HAP-1 (cell line): Measurements from ENCODE around the gene SLC15A4.
"Not testable (repeated sequence)": the region's sequence is repeated elsewhere in the genome, so short reads cannot be mapped to it uniquely, and the experiment has no call there.

Experiments used
- DNase-seq, 2 experiments: peaks; one replicate each; pipeline ENCODE4 v3.0.0-alpha.2; 2016 to 2020; ENCODE audit warnings: low spot score in 2 of 2
- H3K27me3 ChIP-seq: fragments of 250-450 bp; sonication (Bioruptor Pico); 2 replicates; pipeline ENCODE4 v1.5.1; 2020; ENCODE audit warnings: low read depth, mild to moderate bottlenecking, moderate library complexity
- H3K36me3 ChIP-seq: fragments of 250-450 bp; sonication (Bioruptor Pico); replicated peaks from 2 replicates; pipeline ENCODE4 v1.5.1; 2020; ENCODE audit warnings: mild to moderate bottlenecking
- H3K4me1 ChIP-seq: fragments of 250-450 bp; sonication (Bioruptor Pico); 2 replicates; pipeline ENCODE4 v1.5.1; 2020; ENCODE audit warnings: mild to moderate bottlenecking
- H3K4me3 ChIP-seq: fragments of 250-450 bp; sonication (Bioruptor Pico); 2 replicates; pipeline ENCODE4 v1.5.1; 2020; ENCODE audit warnings: mild to moderate bottlenecking, moderate library complexity
- H3K9me3 ChIP-seq: fragments of 250-450 bp; sonication (Bioruptor Pico); 2 replicates; pipeline ENCODE4 v1.5.1; 2020; ENCODE audit warnings: mild to moderate bottlenecking, moderate library complexity
- in situ Hi-C: fragments of 300-500 bp; cut with MboI; formaldehyde crosslinking; loops from 3 replicates; pipeline ENCODE4 v1.14.3; 2020; ENCODE audit warnings: low sequenced_read_pairs, inconsistent platforms, mixed read lengths

The SLC15A4 gene

GRCh38 chr12:128814411-128815261 lies 9.1 kb downstream of the SLC15A4 start:
- Histone ChIP-seq H3K4me3 (no peak overlapping the region), H3K4me1 (peaks cover 9% of the 10 kb centered on the region), H3K36me3 (peaks cover 30% of the 10 kb centered on the region), H3K9me3 (no peaks in the 10 kb centered on the region), H3K27me3 (no peaks in the 10 kb centered on the region)
- DNase-seq, result no peak
- in situ Hi-C loops, result no loop called here

DNA sequence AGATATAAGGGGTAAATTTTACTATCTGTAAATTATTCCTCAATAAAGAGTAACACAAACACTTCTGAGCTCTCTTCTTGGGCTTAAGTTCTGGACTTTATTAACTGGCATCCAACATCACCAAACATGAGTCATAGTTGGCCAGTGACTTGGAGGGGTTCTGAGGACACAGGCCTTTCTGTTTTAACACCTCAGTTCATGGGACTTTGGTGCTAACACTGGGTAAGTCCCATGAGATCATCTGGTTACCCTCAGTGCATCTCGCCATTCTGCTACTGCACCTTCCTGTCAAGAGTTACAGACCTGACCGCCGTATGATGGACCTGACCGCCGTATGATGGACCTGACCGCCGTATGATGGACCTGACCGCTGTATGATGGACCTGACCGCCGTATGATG lies 9.9 kb downstream of the SLC15A4 start:
- peaks cover 31% of the 10 kb centered on the region for H3K36me3 ChIP-seq
- in situ Hi-C loops, result no loop called here
- no peak overlapping the region for H3K4me3 ChIP-seq
- H3K27me3 ChIP-seq, result no peaks in the 10 kb centered on the region
- peaks cover 9% of the 10 kb centered on the region for H3K4me1 ChIP-seq
- no peak for DNase-seq
- no peaks in the 10 kb centered on the region for H3K9me3 ChIP-seq

DNA sequence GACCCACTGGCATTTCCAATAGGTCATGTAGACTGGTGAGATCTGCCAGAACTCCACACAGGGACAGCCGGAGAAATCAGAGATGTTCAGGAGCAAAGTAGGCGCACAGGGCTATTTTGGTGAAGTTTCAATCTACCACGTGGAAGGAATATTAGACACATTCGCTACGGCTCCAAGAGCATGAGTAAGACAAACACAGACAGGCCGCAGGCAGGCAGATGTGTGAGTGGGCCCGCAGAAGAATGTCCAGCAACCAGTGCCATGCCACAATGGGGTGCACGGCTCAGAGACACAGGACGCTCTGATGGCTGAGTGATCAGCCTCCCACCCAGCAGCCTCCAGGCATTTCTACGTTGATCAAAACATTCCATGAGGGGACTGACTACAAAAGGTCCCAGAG lies 10.4 kb downstream of the SLC15A4 start:
- Histone ChIP-seq H3K36me3 (peaks cover 36% of the 10 kb centered on the region), H3K9me3 (no peaks in the 10 kb centered on the region), H3K27me3 (no peaks in the 10 kb centered on the region), H3K4me1 (peaks cover 9% of the 10 kb centered on the region), H3K4me3 (no peak overlapping the region)
- in situ Hi-C loops, result no loop called here
- no peak for DNase-seq

GRCh38 chr12:128811806-128812205 lies 12.0 kb downstream of the SLC15A4 start:
- Histone ChIP-seq H3K9me3 (no peaks in the 10 kb centered on the region), H3K4me3 (no peak overlapping the region), H3K4me1 (peaks cover 9% of the 10 kb centered on the region), H3K36me3 (peaks cover 48% of the 10 kb centered on the region), H3K27me3 (no peaks in the 10 kb centered on the region)
- in situ Hi-C loops, result no loop called here
- peak; percentile 46 to 47 for DNase-seq

GRCh38 chr12:128810182-128811127 lies 13.3 kb downstream of the SLC15A4 start:
- Histone ChIP-seq H3K36me3 (peaks cover 52% of the 10 kb centered on the region), H3K4me1 (peaks cover 9% of the 10 kb centered on the region), H3K27me3 (no peaks in the 10 kb centered on the region), H3K4me3 (no peak overlapping the region), H3K9me3 (no peaks in the 10 kb centered on the region)
- no peak for DNase-seq
- in situ Hi-C loops, result no loop called here

DNA sequence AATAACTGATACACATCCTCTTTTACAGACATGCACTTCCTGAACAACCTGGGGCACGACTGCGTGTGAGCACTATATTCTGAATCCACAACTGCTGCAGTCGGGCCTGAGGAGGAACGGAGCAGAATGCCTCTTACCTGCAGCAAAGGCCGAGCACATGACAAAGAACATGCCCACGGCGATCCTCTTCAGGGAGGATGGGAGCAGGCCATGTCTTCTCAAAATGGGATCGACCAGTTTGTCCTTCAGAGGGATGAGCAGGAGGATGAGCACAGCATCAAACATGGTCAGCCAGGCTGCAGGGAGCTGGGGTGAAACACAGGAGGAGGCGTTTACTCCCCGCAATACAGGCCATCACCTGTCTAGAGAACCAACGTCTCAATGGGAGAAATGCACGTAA lies 15.1 kb downstream of the SLC15A4 start:
- Histone ChIP-seq H3K9me3 (no peaks in the 10 kb centered on the region), H3K4me3 (no peak overlapping the region), H3K36me3 (peaks cover 48% of the 10 kb centered on the region), H3K4me1 (peaks cover 9% of the 10 kb centered on the region), H3K27me3 (no peaks in the 10 kb centered on the region)
- no peak for DNase-seq
- in situ Hi-C loops, result no loop called here

GRCh38 chr12:128807161-128807724 lies 16.5 kb downstream of the SLC15A4 start:
- Histone ChIP-seq H3K9me3 (no peaks in the 10 kb centered on the region), H3K4me1 (peaks cover 9% of the 10 kb centered on the region), H3K36me3 (peaks cover 42% of the 10 kb centered on the region), H3K4me3 (no peak overlapping the region), H3K27me3 (no peaks in the 10 kb centered on the region)
- in situ Hi-C loops, result no loop called here
- no peak for DNase-seq

- peaks cover 4% of the 10 kb centered on the region for H3K4me1 ChIP-seq
- in situ Hi-C loops, result no loop called here
- H3K27me3 ChIP-seq, result no peaks in the 10 kb centered on the region
- H3K36me3 ChIP-seq, result peaks cover 42% of the 10 kb centered on the region
- H3K9me3 ChIP-seq, result no peaks in the 10 kb centered on the region
- no peak for DNase-seq
- no peak overlapping the region for H3K4me3 ChIP-seq
Measured at GRCh38 chr12:128806573-128806972, 17.2 kb downstream of the SLC15A4 start.

GRCh38 chr12:128805406-128805805 lies 18.4 kb downstream of the SLC15A4 start:
- H3K36me3 ChIP-seq, result peaks cover 46% of the 10 kb centered on the region
- H3K9me3 ChIP-seq, in situ Hi-C loops, H3K4me1 ChIP-seq, DNase-seq, H3K27me3 ChIP-seq, H3K4me3 ChIP-seq: not testable (repeated sequence)

DNA sequence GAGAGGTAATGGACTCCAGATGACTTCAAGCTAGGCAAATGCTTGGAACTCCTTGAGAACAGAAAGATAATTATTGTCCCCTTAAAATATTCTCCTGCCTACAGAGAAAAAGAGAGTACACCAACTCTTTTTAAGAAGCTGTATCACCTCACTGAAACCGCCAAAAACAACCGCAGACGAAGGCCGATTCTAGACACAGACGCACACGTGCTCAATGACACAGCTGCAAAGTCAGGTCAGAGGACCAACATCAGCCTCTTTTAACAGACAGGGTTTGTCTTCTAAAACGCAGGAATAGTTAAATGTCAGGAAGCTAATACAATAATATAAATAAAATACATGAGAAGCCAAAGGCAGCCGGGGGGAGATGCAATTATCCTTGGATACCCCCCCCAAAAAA lies 19.0 kb downstream of the SLC15A4 start:
- H3K27me3 ChIP-seq, result no peaks in the 10 kb centered on the region
- no peak for DNase-seq
- in situ Hi-C loops, result no loop called here
- no peaks in the 10 kb centered on the region for H3K4me1 ChIP-seq
- H3K4me3 ChIP-seq, result no peak overlapping the region
- H3K36me3 ChIP-seq, result peaks cover 49% of the 10 kb centered on the region
- H3K9me3 ChIP-seq, result no peaks in the 10 kb centered on the region

- no peak for DNase-seq
- Histone ChIP-seq H3K4me3 (no peak overlapping the region), H3K9me3 (no peaks in the 10 kb centered on the region), H3K27me3 (no peaks in the 10 kb centered on the region), H3K4me1 (no peaks in the 10 kb centered on the region), H3K36me3 (peaks cover 46% of the 10 kb centered on the region)
- in situ Hi-C loops, result no loop called here
Measured at GRCh38 chr12:128803788-128804187, 20.0 kb downstream of the SLC15A4 start.

- Histone ChIP-seq H3K4me1 (no peaks in the 10 kb centered on the region), H3K4me3 (no peak overlapping the region), H3K27me3 (no peaks in the 10 kb centered on the region), H3K9me3 (no peaks in the 10 kb centered on the region), H3K36me3 (peaks cover 48% of the 10 kb centered on the region)
- in situ Hi-C loops, result no loop called here
- DNase-seq, result no peak
Measured at GRCh38 chr12:128802756-128803155, 21.0 kb downstream of the SLC15A4 start.

DNA sequence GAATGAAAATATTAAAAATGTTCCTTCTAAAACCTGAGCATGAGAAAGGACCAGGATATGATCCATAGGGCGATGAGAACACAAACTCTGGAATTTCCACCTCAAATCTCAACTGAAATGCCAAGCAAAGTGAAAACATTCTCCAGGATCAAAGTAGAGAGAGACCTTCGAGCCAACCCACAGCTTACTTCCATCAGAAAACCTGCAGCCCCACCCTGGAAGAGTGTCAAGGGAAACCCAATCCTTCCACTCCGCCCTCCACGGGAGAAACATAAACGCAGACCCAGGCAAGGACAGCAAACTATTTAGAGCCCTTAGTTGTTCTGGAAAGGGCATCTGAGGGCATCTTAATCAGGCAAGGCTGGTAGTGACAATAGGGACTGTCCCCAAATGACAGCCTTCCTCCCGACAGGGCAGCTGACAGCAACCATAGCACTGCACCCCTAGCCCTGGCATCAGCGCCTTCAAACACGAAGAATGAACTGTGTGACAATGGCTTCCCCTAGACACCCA lies 21.8 kb downstream of the SLC15A4 start:
- H3K4me3 ChIP-seq, result no peak overlapping the region
- no peaks in the 10 kb centered on the region for H3K27me3 ChIP-seq
- in situ Hi-C loops, result no loop called here
- no peaks in the 10 kb centered on the region for H3K9me3 ChIP-seq
- H3K36me3 ChIP-seq, result peaks cover 47% of the 10 kb centered on the region
- H3K4me1 ChIP-seq, result no peaks in the 10 kb centered on the region
- no peak for DNase-seq
